Colonic mucosa (tissue), 4 donors: ENCODE data around the gene TULP4. TPM values are rescaled to one million over a fixed set of nuclear protein-coding genes. Genes with fewer than 3 reads are reported as not detected.

ENCODE experiments used
- DNase-seq: peaks from one replicate; pipeline ENCODE4 v3.0.0-alpha.2; 2020
- H3K27ac ChIP-seq: fragments of 200-600 bp; one replicate; pipeline ENCODE4 v1.8.0; 2021
- H3K27me3 ChIP-seq: fragments of 200-600 bp; one replicate; pipeline ENCODE4 v1.8.0; 2021
- H3K36me3 ChIP-seq: fragments of 200-600 bp; one replicate; pipeline ENCODE4 v1.8.0; 2021
- H3K4me1 ChIP-seq: fragments of 200-600 bp; one replicate; pipeline ENCODE4 v1.8.0; 2021; ENCODE audit warnings: mild to moderate bottlenecking
- H3K4me3 ChIP-seq: fragments of 200-600 bp; one replicate; pipeline ENCODE4 v1.8.0; 2021
- H3K9ac ChIP-seq, 2 donors: one replicate each; pipeline ENCODE4 v1.7.0; 2013; ENCODE audit warnings: control low read depth in 2 of 2, low read depth in 2 of 2, low read length in 2 of 2
- H3K9me3 ChIP-seq: fragments of 200-600 bp; one replicate; pipeline ENCODE4 v1.8.0; 2021
- intact Hi-C: fragments of 100-400 bp; cut with DNase I; formaldehyde crosslinking; loops from one replicate; pipeline ENCODE4 v1.14.1; 2022
- total RNA-seq, 2 donors: library from RNA; stranded (reverse); fragmentation: NEBNext Ultra II Directional in 1 of 2; extraction: Animal tissue kit (Norgen Biotek cat#: 25700) in 1 of 2; gene quantifications; one replicate each; pipeline ENCODE4 v1.2.1, GENCODE V29; 2021
- TF ChIP-seq, protein P1 (sequence below): fragments of 200-600 bp; IDR thresholded peaks from one replicate; pipeline ENCODE4 v1.8.0; 2022; ENCODE audit warnings: antibody characterized with exemption, mild to moderate bottlenecking
- donor health status: healthy.
- donor health status: DM: no; HTN: no; CAD: no.
- donor health status: DM: no; HTN: no; CAD: no.

The TULP4 gene
- total RNA-seq, 2 donors from 2014 or later = 63.1 to 68.0 TPM

DNA sequence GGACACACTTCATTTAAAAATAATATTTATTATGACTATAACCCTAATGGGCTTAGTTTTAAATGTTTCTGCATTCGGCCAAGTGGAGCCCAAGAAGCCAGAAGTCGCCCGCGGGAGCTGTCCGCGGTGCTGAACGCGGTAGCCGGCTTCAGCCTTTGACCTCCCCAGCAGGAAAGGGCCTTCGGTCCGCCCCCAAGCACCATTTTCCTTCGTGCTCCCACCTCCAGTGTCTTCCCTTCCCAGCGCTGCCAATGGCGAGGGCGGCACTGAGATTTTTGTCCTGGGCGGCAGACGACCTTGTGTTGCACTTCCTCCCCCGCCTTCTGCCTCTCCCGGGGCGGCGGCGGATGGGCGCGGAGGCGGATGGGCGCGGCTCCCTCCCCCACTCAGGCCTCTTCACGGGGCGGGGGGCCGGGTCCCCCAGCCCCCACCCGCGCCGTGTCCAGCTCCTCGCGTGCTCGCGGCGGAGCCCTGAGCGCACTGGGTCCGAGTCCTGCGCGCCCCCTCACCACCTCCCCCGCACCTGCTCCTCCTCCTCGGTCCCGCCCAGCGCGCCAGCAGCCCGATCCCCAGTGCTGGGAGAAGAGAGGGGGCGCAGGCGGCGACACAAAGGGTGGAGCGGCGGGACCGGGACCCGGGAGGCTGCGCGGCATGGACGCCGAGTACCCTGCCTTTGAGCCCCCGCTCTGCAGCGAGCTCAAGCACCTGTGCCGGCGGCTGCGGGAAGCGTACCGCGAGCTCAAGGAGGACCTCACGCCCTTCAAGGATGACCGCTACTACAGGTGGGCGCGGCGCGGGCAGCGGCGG is 224.0 kb downstream of the TULP4 start:
- H3K4me1 ChIP-seq = no peaks in the 10 kb centered on the region
- intact Hi-C loops = no loop called here
- no peaks in the 10 kb centered on the region for H3K36me3 ChIP-seq
- peak overlapping the region in 1 of 2 donors; percentile 33 for H3K9ac ChIP-seq
- peak; percentile 85 for DNase-seq
- peak overlapping the region; percentile 8 for H3K27ac ChIP-seq
- peak overlapping the region; percentile 59 for H3K4me3 ChIP-seq
- H3K9me3 ChIP-seq = no peaks in the 10 kb centered on the region
- peaks cover 8% of the 10 kb centered on the region for H3K27me3 ChIP-seq
- TF ChIP-seq, protein P1, sequence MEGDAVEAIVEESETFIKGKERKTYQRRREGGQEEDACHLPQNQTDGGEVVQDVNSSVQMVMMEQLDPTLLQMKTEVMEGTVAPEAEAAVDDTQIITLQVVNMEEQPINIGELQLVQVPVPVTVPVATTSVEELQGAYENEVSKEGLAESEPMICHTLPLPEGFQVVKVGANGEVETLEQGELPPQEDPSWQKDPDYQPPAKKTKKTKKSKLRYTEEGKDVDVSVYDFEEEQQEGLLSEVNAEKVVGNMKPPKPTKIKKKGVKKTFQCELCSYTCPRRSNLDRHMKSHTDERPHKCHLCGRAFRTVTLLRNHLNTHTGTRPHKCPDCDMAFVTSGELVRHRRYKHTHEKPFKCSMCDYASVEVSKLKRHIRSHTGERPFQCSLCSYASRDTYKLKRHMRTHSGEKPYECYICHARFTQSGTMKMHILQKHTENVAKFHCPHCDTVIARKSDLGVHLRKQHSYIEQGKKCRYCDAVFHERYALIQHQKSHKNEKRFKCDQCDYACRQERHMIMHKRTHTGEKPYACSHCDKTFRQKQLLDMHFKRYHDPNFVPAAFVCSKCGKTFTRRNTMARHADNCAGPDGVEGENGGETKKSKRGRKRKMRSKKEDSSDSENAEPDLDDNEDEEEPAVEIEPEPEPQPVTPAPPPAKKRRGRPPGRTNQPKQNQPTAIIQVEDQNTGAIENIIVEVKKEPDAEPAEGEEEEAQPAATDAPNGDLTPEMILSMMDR = no peak

DNA sequence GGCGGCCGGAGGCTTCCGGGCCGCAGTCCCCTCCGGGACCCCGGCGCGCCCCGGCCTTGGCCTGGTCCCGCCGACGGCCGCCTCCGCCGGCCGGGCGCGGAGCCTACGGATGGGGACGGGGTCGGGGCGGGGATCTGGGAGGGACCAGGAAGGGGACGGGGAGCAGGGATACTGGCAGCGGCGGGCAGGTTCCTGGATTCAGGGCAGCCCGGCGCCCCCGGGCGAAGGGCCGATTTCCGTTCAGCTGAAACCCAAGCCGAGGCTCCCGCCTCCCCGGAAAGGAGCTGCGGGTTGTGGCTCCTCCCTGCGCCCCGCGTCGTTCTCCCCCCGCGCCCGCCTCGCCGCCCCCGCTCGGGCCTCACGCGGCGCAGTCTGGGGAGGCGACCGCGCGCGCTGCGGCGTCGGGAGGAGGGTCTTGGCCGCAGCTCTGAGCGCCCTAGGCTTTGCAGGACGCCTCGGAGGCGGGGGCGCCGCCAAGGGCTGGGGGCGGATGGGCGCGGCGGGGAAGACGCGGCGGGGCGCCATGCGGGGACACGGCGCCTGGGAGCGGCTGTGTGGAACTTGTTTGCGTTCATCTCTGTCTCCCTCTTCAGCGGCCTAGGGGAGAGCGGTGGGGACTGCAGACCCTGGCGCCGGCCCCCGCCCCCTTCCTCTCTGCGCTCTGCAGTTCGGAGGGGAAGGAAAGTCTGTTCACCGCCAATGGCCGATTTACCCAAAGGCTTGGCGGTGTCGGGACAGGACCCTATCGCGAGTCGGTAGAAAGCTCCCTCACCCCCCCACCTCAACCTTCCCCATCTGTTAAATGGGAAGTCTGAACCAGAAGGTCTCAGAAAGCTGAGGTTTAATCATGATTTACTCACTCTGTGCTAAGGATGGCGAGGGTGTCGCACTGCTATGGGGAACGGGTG is 224.9 kb downstream of the TULP4 start:
- DNase-seq = peak; percentile 40
- intact Hi-C loops = no loop called here
- Histone ChIP-seq H3K36me3 (no peaks in the 10 kb centered on the region), H3K4me1 (no peaks in the 10 kb centered on the region), H3K27ac (no peak overlapping the region), H3K4me3 (peak overlapping the region; percentile 59), H3K9me3 (no peaks in the 10 kb centered on the region), H3K27me3 (peaks cover 8% of the 10 kb centered on the region), H3K9ac (peak overlapping the region in 1 of 2 donors; percentile 33)
- TF ChIP-seq, protein P1 = no peak

DNA sequence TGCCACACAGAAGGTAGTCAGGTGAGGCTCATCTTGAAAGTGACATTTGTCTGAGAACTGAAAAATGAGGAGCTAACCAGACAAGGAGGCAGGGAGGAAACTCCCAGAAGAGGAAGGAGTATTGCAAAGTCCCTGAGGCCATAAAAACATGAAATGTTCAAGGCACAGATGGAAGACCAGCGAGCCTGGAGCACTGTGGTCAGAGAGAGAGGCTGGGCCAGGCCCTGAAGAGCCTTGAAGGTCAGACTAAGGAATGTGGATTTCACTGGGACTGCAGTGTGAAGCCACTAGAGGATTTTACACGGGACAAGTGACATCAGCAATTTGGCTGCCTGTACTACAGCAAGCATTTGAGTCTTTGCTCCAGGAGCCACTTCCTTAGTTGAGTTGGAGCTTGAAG is 226.5 kb downstream of the TULP4 start:
- Histone ChIP-seq H3K4me3 (no peak overlapping the region), H3K27me3 (peaks cover 8% of the 10 kb centered on the region), H3K9me3 (no peaks in the 10 kb centered on the region), H3K27ac (peak overlapping the region; percentile 18), H3K9ac (no peak overlapping the region), H3K36me3 (no peaks in the 10 kb centered on the region), H3K4me1 (no peaks in the 10 kb centered on the region)
- no peak for DNase-seq
- intact Hi-C loops = no loop called here
- TF ChIP-seq, protein P1 = no peak

DNA sequence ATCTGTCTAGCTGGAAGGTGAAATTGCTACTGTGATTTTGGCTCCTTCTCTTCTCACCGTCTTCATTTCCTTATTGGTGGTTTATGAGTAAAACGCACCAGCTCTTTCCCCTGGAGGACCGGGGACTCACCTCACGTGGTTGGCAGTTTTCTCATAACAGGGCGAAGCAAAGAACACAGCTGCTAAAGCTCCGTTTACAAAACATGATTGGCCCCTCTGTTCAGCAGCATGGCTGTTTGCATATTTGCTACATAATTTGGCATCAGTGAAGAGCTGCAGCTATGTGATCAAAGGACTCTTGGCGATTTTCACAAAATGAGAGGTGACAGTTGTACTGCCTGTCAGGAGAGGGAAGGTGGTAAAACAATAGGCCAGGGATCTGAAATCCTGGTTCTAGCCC is 227.1 kb downstream of the TULP4 start:
- Histone ChIP-seq H3K36me3 (no peaks in the 10 kb centered on the region), H3K4me1 (no peaks in the 10 kb centered on the region), H3K4me3 (no peak overlapping the region), H3K9ac (no peak overlapping the region), H3K27ac (no peak overlapping the region), H3K9me3 (no peaks in the 10 kb centered on the region), H3K27me3 (peaks cover 8% of the 10 kb centered on the region)
- TF ChIP-seq, protein P1 = no peak
- peak; percentile 41 for DNase-seq
- intact Hi-C loops = no loop called here

DNA sequence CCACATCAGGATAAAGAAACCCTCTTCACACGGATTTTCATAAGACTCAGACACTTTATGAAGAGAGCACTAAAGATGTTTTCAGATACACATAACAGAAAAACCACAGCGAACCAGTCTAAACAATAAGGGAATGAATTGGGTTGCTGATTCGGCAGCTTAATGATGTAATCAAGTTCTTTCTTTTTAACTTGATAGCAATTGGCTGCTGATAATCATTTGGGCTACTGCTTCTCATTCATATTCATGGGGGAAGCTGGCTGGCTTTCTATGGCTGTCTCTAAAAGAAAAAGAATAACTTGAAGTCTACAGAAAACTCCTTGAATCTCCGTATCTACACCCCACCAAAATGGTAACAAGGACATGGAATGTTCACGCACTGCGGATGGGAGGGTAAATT is 227.6 kb downstream of the TULP4 start:
- Histone ChIP-seq H3K4me1 (no peaks in the 10 kb centered on the region), H3K27me3 (peaks cover 8% of the 10 kb centered on the region), H3K9me3 (no peaks in the 10 kb centered on the region), H3K36me3 (no peaks in the 10 kb centered on the region), H3K9ac (no peak overlapping the region), H3K4me3 (no peak overlapping the region), H3K27ac (no peak overlapping the region)
- TF ChIP-seq, protein P1 = no peak
- intact Hi-C loops = no loop called here
- no peak for DNase-seq
